ENCODE data around the gene HILPDA.

GRCh38 chr7:128421384-128421783 lies 34.3 kb upstream of the HILPDA start:
- TF ChIP-seq CTCF (IDR thresholded peaks at IDR 0.05) (no peak), POLR2A (IDR thresholded peaks at IDR 0.05) (no peak)
